BE2C (cell line): ENCODE measurements around the gene LRMDA.

Source experiments
- DNase-seq: peaks from one replicate; pipeline ENCODE4 v3.0.0-alpha.2; 2020
- H3K27me3 ChIP-seq: fragments of 250-450 bp; sonication (Bioruptor Pico); 2 replicates; pipeline ENCODE4 v1.5.1; 2020; ENCODE audit warnings: mild to moderate bottlenecking
- H3K36me3 ChIP-seq: fragments of 250-450 bp; sonication (Bioruptor Pico); 2 replicates; pipeline ENCODE4 v1.5.1; 2020; ENCODE audit warnings: mild to moderate bottlenecking
- H3K4me1 ChIP-seq: fragments of 250-450 bp; sonication (Bioruptor Pico); 2 replicates; pipeline ENCODE4 v1.5.1; 2020
- H3K4me3 ChIP-seq: 2 replicates; pipeline ENCODE4 v1.5.1; 2011; ENCODE audit warnings: low read depth, low read length
- H3K9me3 ChIP-seq: fragments of 250-450 bp; sonication (Bioruptor Pico); 2 replicates; pipeline ENCODE4 v1.5.1; 2020
- TF ChIP-seq, protein P1 (sequence below): IDR thresholded peaks from 2 replicates; pipeline ENCODE4 v1.5.1; 2012; ENCODE audit warnings: mild to moderate bottlenecking, low read depth, low read length

The LRMDA gene

DNA sequence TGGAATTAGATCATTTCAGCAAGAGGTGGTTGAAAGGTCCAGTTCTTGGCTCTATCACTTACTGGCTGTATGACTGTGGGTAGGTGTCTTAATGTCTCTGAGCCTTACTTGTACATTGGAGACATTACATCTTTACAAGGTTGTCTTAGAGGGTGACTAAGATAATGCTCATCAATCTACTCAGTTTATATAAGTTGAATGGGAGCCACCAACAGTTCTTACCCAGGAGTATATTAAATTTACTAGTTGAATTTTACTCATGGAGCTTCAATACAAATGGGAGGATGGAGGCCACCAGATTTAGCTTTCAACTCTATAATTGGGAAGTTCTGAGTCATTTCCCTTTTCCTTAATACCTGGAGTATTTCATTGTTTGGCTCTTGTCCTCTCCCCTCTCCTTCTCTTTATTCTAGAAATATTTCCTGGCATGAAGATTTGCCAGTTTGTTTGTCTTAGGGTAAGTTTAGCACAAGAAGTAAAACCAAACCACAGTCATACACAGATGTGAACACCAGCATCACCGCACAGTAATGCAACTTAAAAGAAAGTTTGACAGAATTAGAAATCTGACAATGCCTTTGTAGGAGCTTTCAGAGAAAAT, 222.8 kb downstream of the LRMDA start:
- Histone ChIP-seq H3K4me3 (no peak overlapping the region), H3K36me3 (no peaks in the 10 kb centered on the region), H3K27me3 (no peaks in the 10 kb centered on the region), H3K4me1 (no peaks in the 10 kb centered on the region), H3K9me3 (no peaks in the 10 kb centered on the region)
- no peak for DNase-seq
- TF ChIP-seq, protein P1, sequence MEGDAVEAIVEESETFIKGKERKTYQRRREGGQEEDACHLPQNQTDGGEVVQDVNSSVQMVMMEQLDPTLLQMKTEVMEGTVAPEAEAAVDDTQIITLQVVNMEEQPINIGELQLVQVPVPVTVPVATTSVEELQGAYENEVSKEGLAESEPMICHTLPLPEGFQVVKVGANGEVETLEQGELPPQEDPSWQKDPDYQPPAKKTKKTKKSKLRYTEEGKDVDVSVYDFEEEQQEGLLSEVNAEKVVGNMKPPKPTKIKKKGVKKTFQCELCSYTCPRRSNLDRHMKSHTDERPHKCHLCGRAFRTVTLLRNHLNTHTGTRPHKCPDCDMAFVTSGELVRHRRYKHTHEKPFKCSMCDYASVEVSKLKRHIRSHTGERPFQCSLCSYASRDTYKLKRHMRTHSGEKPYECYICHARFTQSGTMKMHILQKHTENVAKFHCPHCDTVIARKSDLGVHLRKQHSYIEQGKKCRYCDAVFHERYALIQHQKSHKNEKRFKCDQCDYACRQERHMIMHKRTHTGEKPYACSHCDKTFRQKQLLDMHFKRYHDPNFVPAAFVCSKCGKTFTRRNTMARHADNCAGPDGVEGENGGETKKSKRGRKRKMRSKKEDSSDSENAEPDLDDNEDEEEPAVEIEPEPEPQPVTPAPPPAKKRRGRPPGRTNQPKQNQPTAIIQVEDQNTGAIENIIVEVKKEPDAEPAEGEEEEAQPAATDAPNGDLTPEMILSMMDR = no peak

DNA sequence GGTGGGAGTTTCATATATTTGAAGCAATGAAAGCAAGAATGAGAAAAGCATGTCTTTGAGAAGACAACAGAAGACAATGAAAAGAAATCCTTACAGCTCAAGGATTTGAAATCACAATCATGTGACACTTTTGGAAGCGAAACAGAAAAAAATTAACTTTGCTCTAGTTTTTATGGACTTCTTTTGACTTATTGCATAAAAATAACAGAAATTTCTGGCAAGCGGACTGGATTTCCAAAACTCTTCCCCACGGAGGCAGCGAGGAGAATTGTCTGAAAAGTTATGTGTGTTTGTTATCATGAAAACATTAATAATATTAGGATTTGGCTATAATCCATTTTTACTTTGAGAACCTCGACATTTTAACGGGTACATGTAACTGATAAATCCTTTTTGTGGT, 223.3 kb downstream of the LRMDA start:
- Histone ChIP-seq H3K27me3 (no peaks in the 10 kb centered on the region), H3K4me3 (no peak overlapping the region), H3K9me3 (no peaks in the 10 kb centered on the region), H3K4me1 (no peaks in the 10 kb centered on the region), H3K36me3 (no peaks in the 10 kb centered on the region)
- TF ChIP-seq, protein P1 = no peak
- no peak for DNase-seq

DNA sequence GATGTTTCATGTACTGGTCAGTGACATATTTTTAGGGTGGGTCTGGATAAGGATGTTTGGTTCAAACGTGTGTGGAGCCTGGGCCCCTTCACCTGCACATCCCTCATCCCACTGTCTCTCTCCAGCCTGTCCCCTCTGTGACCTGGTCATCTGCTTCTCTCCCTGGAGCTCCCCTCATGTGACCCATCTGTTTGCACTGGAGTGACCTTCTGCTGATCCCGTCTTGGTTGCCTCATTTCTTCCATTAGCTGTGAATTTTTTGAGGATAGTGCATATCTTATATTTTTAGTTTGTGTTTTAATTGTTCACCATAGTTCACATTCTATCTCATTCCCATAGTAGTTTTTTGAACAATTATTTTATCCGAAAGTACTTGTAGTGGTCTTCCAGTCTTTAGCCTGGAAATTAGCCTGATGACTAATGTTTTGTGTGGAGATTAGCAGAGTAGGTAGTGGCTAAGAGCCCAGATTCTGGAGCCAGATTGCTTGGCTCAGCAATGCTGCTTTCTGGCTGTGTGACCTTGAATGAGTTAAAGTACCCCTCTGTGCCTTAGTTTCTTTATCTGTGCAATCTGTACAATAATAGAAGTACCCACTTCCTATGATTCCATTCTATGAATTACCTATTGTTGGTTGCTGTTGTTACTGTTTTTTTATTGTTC, 224.5 kb downstream of the LRMDA start:
- DNase-seq = no peak
- Histone ChIP-seq H3K36me3 (no peaks in the 10 kb centered on the region), H3K27me3 (no peaks in the 10 kb centered on the region), H3K9me3 (no peaks in the 10 kb centered on the region), H3K4me1 (no peaks in the 10 kb centered on the region), H3K4me3 (no peak overlapping the region)
- TF ChIP-seq, protein P1 = no peak

- no peaks in the 10 kb centered on the region for H3K36me3 ChIP-seq
- DNase-seq = no peak
- TF ChIP-seq, protein P1 = no peak
- no peaks in the 10 kb centered on the region for H3K4me1 ChIP-seq
- no peak overlapping the region for H3K4me3 ChIP-seq
- no peaks in the 10 kb centered on the region for H3K9me3 ChIP-seq
- no peaks in the 10 kb centered on the region for H3K27me3 ChIP-seq
Observed at GRCh38 chr10:75657351-75657750, 225.9 kb downstream of the LRMDA start.

- TF ChIP-seq, protein P1 = no peak
- no peak for DNase-seq
- no peaks in the 10 kb centered on the region for H3K36me3 ChIP-seq
- H3K4me3 ChIP-seq = no peak overlapping the region
- no peaks in the 10 kb centered on the region for H3K4me1 ChIP-seq
- H3K27me3 ChIP-seq = no peaks in the 10 kb centered on the region
- no peaks in the 10 kb centered on the region for H3K9me3 ChIP-seq
Observed at GRCh38 chr10:75658036-75658435, 226.6 kb downstream of the LRMDA start.

DNA sequence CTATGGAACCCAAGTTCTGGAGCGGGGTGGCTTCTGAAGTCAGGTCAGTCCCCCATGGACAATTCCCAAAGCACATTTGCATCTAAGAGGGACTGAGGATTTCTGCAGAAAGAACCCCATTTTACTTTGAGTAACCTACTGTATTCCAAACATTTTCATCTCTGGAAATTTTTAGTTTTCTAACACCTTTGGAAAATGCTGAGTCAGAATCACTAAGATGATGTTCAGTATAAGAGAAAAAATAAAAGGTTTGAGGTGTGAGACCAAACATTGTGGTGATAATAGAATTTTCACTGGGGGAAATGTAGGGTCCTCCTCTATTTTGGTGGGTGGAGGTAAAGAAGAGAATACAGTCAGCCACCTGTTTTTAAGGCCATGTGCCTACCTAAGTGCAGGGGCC, 227.1 kb downstream of the LRMDA start:
- TF ChIP-seq, protein P1 = no peak
- no peaks in the 10 kb centered on the region for H3K27me3 ChIP-seq
- H3K9me3 ChIP-seq = no peaks in the 10 kb centered on the region
- no peaks in the 10 kb centered on the region for H3K36me3 ChIP-seq
- no peak for DNase-seq
- H3K4me3 ChIP-seq = no peak overlapping the region
- no peaks in the 10 kb centered on the region for H3K4me1 ChIP-seq
